G401.6 (cell line): ENCODE results near the gene ZC3H18.

Source experiments
- FAIRE-seq: peaks from 2 replicates; lab custom pipeline; 2012; peaks lifted over from hg19 to GRCh38; lab: Jason Lieb, UNC

ZC3H18 gene

GRCh38 chr16:88642881-88643643, 72.9 kb downstream of the ZC3H18 start:
- FAIRE-seq = no peak

DNA sequence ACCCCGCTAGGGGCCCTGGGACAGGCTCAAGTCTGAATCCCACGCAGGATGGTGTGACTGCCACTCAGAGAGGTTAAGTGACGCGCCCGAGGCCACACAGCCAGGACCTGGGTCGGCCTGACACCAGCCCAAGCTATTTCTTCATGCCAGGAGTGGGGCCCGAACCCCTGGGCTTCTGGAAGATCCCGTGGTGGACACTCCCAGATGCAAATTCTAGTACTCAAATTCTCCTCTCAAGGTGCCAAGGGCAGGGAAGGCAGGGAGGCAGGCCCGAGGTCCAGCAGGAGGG, 73.4 kb downstream of the ZC3H18 start:
- no peak for FAIRE-seq

- no peak for FAIRE-seq
Measured at GRCh38 chr16:88645455-88645854, 75.3 kb downstream of the ZC3H18 start.

DNA sequence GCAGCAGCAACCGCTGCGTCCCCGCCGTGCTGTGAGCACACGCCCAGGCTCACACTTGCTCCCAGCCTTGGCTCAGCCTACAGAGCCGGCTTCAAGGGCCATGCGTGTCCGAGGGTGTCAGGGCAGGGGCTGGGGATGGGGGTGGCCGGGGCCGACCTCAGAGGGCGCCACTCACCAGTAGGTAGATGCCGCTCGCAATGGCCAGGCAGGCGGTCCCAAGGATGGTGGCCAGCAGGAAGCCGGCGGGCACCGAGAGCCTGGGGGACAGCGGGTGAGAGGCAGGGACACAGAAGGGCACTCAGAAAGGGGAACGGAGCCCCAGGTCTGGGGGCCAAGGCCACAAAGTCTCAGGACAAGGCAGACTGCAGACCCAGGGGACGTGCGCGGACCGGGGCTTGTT, 75.7 kb downstream of the ZC3H18 start:
- no peak for FAIRE-seq

GRCh38 chr16:88646345-88647034, 76.3 kb downstream of the ZC3H18 start:
- FAIRE-seq = no peak

DNA sequence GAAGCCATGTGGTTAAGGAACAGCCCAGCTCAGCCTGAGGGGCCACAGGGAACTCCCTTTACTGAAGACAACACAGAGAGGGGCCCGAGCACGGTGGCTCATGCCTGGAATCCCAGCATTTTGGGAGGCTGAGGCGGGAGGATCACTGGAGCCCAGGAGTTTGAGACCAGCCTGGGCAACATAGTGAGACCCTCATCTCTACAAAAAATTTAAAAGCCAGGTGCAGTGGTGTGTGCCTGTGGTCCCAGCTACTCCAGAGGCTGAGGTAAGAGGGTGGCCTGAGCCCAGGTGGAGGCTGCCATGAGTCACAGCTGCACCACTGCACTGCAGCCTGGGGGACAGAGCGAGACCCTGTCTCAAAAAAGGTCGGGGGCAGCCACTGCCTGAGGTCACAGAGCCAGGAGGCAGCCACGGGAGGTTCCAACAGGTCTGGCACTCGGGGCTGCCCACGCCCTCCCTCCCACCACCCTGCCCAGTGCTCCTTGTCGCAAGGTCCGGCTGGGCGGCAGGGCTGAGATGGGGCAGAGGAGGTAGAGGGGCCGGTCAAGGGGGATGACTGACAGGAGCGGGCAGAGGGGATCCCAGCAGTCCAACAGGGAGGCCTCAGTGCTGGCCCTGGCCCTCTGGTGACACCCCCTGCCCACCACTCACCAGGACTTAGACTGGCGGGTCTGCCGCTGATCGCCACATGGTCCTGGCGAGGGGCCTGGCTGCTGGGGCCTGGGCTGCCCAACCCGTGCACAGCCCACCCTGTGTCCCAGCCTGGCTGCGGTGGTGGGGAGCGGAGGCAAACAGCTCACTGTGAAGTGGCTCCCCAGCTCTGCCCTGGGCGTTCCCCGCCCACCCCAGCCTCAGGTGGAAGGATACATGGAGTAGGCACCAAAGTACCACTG, 77.2 kb downstream of the ZC3H18 start:
- no peak for FAIRE-seq

DNA sequence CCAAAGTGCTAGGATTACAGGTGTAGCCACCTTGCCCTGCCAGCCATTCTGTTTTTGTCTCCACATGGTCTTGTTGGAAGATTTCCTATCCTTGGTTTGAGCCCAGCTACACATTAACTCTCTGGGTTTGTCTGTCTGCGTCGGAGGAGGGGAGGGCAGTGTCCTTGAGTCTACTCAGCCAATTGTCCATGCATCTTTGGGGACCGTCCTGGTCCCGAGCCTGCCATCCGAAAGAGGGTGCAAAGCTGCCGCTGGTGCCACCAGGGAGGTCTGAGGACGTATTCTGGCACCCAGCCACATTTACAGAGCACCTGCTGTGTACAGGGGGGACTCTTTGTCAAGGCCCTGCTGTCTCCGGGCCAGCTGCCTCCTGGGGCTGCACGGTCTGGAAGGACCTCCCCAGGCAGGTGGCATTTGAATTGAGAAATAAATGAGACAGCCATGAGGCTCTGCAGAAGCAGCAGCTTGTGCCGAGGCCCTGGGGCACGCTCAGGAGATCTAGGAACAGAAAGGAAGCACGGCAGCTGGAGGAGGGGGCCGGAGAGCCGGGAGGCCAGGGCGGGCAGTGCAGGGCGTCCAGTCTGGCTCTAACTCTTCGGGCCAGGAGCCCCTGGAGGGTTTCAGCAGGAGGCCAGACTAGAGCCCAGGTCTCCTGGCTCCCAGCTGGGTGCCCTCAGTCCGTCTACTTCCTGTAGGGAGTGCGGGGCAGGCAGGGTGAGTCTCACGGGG, 79.2 kb downstream of the ZC3H18 start:
- FAIRE-seq = no peak

- FAIRE-seq = no peak
Measured at GRCh38 chr16:88649924-88650748, 79.9 kb downstream of the ZC3H18 start.

- no peak for FAIRE-seq
Measured at GRCh38 chr16:88650749-88651275, 80.6 kb downstream of the ZC3H18 start, which contains the start of gene CYBA. Gene CYBA, minus strand, starts transcription at chr16:88651053. Its CDS starts 40 bp downstream, at chr16:88651013.

GRCh38 chr16:88651276-88651988, 81.2 kb downstream of the ZC3H18 start:
- FAIRE-seq = no peak

DNA sequence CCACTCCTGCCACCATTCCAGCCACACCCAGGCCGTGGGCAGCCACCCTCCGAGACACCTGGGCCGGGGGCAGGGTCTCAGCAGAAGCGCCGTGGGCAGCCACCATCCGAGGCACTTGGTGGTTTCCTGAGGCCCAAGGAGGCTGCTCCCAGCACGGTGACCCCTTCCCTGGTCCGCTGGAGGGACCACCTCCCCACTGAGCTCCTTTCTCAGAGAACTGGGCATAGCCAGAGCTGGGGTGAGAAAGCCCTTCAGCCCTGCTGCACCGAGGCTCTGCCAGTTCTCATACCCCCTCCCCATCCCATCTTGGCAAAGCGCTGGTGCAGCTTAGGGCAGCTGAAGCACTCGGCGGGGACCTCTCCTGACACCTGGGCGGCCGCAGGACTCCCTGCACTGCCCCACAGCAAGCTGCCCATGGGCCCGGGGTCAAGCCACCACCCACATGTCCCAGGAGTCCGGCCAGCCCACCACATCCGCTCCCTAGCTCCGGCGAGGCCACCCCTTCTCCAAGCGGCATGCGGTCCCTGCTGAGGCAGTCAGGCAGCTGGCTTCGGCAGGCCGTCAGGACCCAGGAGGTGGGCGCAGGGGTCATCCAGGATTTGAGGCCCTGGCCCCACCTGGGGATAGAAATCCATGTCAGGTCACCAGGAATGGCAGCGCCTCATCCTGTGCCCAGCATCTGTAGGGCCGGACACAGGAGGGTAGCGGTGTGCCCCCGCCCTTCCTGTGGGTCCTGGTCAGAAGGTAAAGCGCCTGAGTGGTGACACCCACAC, 82.0 kb downstream of the ZC3H18 start:
- FAIRE-seq = no peak

DNA sequence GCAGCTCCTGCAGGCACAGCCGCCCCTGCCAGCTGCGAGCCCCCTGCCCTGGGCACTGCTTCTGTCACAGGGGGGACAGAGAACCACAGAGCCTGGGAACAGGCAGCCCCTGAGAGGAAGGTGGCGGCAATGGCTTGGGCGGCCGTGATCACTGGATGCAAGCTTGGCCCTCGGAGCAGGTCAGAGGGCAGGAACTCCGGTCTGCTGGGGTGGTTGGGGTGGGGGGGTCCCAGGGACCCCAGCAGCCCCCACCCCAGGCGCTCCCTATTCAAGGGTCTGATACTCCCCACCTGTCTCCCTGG, 82.5 kb downstream of the ZC3H18 start:
- FAIRE-seq = no peak

DNA sequence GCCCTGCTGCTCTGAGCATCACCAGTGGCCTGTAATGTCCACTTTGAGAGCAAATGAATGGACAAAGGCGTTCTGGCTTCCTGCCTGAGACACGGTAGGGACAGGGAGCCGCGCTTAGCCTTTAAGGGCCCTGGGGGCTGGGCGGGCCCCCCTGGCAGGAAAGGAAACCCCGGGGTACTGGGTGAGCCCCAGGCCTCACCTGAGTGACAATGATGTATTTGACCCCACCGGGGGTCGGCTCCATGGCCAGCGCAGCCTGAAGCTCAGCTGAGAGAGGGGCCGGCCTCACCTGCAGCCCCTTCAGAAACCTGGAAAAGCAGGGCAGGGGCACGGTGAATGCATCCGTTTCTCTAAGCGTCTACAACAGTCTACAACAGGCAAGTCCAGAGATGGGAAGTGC, 82.9 kb downstream of the ZC3H18 start:
- FAIRE-seq = no peak

- no peak for FAIRE-seq
Measured at GRCh38 chr16:88653596-88654362, 83.6 kb downstream of the ZC3H18 start.

GRCh38 chr16:88654363-88655052, 84.3 kb downstream of the ZC3H18 start:
- no peak for FAIRE-seq

DNA sequence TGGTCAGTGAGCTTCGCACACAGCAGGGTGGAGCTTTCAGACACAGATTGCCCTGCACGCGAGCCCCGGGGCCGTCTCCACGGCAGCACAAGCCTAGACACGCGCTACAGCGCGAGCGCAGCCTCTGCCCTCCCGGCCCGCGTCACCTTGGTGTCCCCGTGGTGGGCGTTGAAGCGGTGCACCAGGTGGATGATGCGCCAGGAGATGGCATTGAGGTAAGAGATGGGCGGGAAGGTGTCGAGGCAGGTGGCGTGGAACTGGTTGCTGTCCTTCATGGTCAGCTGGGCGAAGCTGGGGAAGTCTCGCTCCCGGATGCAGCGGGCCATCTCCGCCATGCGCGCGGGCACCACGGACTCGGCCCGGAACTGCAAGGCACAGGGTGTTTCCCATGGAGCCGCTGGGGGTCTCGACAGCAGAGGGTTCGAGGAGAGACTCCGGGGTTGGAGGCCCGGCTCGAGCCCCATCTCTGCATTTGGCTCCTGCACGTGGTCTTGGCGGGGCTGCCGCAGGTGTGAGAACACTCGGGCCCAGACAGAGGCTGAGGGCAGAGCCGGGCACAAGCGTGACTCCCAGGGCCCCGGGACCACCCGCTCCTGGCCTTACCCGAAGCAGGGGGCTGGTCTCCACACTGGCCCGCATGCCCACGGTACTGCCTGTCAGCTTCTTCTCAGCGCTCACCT, 85.0 kb downstream of the ZC3H18 start:
- FAIRE-seq = no peak

DNA sequence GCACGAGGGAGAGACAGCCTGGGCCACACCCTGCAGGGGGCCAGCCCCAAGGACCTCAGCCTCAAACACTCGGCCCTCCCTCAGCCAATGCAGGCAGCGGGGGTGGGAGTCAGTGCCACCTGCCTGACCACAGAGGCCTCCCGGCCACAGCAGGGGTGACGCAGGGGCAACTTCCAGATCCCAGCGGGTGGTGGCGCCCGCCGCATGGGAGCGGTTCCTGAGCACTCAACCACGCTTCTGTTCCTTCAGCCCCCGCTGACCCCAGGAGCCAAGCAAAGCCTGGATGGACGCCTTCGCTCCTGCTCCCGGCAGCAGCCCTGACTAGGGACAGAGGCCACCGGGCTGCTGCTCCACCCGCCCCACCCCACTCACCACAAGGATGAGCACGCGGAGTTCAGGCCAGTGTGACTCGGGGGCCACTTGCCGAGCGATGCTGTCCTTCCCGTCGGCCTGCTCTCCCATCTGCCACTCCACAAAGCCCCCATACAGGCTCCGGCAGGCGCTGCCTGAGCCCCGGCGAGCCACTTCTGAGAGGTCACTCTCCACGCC, 85.6 kb downstream of the ZC3H18 start:
- no peak for FAIRE-seq
